SK-N-MC (cell line): ENCODE results near the gene PMEL.

Experiments used
- EZH2 ChIP-seq: fragments of 200-600 bp; sonication (generic); IDR thresholded peaks from one replicate; pipeline ENCODE4 v1.6.1; 2017; ENCODE audit warnings: antibody characterized with exemption
- FOXP2 ChIP-seq: optimal IDR thresholded peaks from 2 replicates; pipeline ENCODE3; 2011; ENCODE audit warnings: mild to moderate bottlenecking, moderate library complexity; ENCODE audit not compliant: insufficient read depth; ENCODE audit errors: extremely low read length, control extremely low read depth
- POLR2AphosphoS5 ChIP-seq: IDR thresholded peaks from 2 replicates; pipeline ENCODE4 v1.6.1; 2012; ENCODE audit warnings: mild to moderate bottlenecking, low read depth, low read length, borderline replicate concordance

DNA sequence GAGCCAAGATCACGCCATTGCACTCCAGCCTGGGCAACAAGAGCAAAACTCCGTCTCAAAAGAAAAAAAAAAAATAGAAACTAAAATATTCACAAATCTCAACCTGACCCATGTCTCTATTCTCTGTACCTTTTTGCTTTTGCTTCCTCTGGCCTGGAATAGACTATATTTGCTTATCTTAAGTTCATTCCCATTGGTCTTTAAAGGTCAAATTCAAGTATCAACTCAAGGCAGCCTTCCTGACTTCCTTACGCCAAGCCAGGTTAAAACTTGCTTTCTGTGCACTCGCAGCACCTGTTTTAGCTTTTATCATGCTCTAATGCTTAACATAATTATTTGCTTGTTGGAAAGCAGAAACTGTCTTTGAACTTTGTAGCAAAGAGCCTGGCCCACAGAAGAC, 52.9 kb downstream of the PMEL start:
- TF ChIP-seq POLR2AphosphoS5 (no peak), EZH2 (no peak), FOXP2 (no peak)
